Small intestine (tissue), 7 donors: ENCODE results near the gene RNU7-1. TPM values are rescaled to one million over a fixed set of nuclear protein-coding genes. Genes with fewer than 3 reads are reported as not detected.
A peak's percentile ranks its signal among the peaks of the same experiment; 100 is the strongest.

Experiments used
- DNase-seq, 2 donors: peaks; one replicate each; pipeline versions ENCODE4 v3.0.0 to v3.0.0-alpha.2; 2013
- FAIRE-seq: peaks from 2 replicates; lab custom pipeline; 2012; peaks lifted over from hg19 to GRCh38; lab: Jason Lieb, UNC
- H3K27ac ChIP-seq, 3 donors: one replicate each; pipeline ENCODE4 v1.5.1; 2013; ENCODE audit warnings: low read length in 2 of 3, mild to moderate bottlenecking in 2 of 3, control low read depth in 1 of 3, inconsistent platforms in 1 of 3, low read depth in 1 of 3, moderate library complexity in 1 of 3
- H3K27me3 ChIP-seq, 3 donors: one replicate each; pipeline ENCODE4 v1.6.1; 2013; ENCODE audit warnings: low read length in 3 of 3, inconsistent platforms in 1 of 3; ENCODE audit not compliant: control insufficient read depth in 3 of 3, insufficient read depth in 3 of 3
- H3K36me3 ChIP-seq, 3 donors: one replicate each; pipeline ENCODE4 v1.6.1; 2013; ENCODE audit warnings: low read length in 3 of 3, inconsistent platforms in 1 of 3, low read depth in 1 of 3, mild to moderate bottlenecking in 1 of 3, moderate library complexity in 1 of 3; ENCODE audit not compliant: control insufficient read depth in 3 of 3, insufficient read depth in 2 of 3
- H3K4me1 ChIP-seq, 3 donors: one replicate each; pipeline ENCODE4 v1.6.1; 2013; ENCODE audit warnings: low read length in 2 of 3, inconsistent platforms in 1 of 3, low read depth in 1 of 3, mild to moderate bottlenecking in 1 of 3, moderate library complexity in 1 of 3; ENCODE audit not compliant: control insufficient read depth in 3 of 3, insufficient read depth in 2 of 3
- H3K4me3 ChIP-seq, 3 donors: one replicate each; pipeline ENCODE4 v1.5.1; 2013; ENCODE audit warnings: low read length in 3 of 3, control low read depth in 1 of 3, inconsistent platforms in 1 of 3, low read depth in 1 of 3, mild to moderate bottlenecking in 1 of 3, moderate library complexity in 1 of 3
- H3K9me3 ChIP-seq, 2 donors: one replicate each; pipeline ENCODE4 v1.6.1; 2013; ENCODE audit warnings: low read depth in 1 of 2, low read length in 1 of 2; ENCODE audit not compliant: control insufficient read depth in 2 of 2, insufficient read depth in 1 of 2
- WGBS, 3 donors: extraction: QIAGEN DNeasy Blood & Tissue Kit; methylation state at CpG; one replicate each; pipeline ENCODE4 v1.1.7; 2013; 5-methylcytosine and 5-hydroxymethylcytosine counted together
- polyA plus RNA-seq, 4 donors: library from polyadenylated mRNA; stranded (reverse) in 3 of 4; unstranded in 1 of 4; fragments of 200-250 nt in 3 of 4; fragments of 120-200 nt in 1 of 4; gene quantifications; one replicate each; pipeline versions ENCODE4 v1.2.1 to v1.2.3, GENCODE V29; 2013
- donor health status: healthy with polysubstance abuse.
- donor health status: control.
- donor health status: control.
- donor health status: Bipolar disorder and iron deficiency.
- donor health status: healthy.

Gene RNU7-1
- polyA plus RNA-seq, 4 donors: not detected

DNA sequence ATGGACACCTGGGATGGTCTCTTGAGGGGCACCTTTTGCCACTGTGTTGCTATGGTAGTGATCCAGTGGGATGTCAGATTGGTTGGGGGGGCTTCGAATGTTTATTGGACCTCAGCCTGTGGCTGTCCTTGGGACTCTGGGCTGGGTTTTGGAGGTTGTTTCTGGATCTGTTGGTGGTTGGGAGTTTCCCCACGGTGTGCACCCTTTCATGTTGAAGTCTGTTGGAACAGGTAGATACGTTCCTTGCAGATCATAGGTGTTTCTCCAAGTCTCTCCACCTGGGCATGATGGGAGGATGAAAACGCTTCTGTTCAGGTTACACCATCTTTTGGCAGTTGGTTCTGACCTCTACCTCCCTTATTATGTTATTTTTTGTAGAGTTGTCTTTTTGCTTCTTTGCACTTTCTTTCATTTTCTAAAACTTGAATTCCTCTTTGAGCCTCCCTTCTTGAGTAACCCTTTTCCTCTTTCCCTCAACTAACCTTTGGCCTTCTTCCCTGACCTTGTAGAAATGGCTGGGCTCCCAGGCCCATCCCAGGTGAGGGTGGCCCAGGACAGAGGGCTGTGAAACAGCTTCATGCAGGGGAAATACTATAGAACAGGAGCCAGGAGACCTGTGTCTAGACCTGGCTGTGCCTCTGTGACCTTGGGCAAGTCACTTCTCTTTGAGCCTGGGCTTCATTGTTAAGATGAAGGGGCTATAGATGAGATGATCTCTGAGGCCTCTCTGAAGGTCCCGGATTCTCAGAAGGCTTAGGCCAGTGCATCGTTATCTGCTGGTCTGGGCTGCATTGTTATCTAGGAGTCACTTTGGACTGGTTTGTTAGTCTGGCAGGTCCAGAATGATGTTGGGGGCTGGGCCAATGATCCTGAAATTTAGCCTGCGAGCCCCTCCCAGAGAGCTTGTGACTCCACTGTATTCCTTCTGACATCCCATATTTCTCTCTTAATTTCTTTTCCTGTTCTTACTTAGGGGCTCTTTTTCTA is 13.9 kb upstream of the RNU7-1 start:
- no peaks in the 10 kb centered on the region for H3K27me3 ChIP-seq
- DNase-seq (peak in 1 of 2 donors; percentile 47), FAIRE-seq (no peak)
- WGBS, 3 donors: 29 to 42% (median 35%) methylated on average over 7 of the region's 7 CpGs
- no peaks in the 10 kb centered on the region for H3K9me3 ChIP-seq
- peak overlapping the region in 2 of 3 donors; percentile 84 to 86 for H3K27ac ChIP-seq
- H3K36me3 ChIP-seq: peaks cover 3 to 23% (median 4%) of the 10 kb centered on the region in 3 donors
- H3K4me3 ChIP-seq: peak overlapping the region; percentile 70 to 82 (median 76)
- H3K4me1 ChIP-seq: peaks cover 7 to 38% (median 14%) of the 10 kb centered on the region in 3 donors

GRCh38 chr12:6932766-6933165 is 10.8 kb upstream of the RNU7-1 start:
- 60 to 70% (median 66%) methylated on average over 1 of the region's 1 CpG for WGBS, 3 donors
- no peak overlapping the region for H3K27ac ChIP-seq

DNA sequence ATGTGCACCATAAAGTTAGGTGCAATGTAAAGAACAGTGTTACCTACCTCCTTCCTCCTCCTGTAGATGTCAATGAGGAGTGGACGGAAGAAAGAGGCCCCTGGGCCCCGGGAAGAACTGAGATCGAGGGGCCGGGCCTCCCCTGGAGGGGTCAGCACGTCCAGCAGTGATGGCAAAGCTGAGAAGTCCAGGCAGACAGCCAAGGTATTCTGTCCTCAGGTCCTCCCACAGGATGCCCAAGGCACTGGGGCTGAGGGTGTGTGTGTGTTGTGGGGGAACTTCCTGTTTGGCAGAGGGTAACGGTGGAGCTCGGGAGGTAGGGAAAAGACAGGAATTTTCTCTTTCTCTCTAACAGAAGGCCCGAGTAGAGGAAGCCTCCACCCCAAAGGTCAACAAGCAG is 9.5 kb upstream of the RNU7-1 start:
- Histone ChIP-seq H3K9me3 (no peaks in the 10 kb centered on the region), H3K4me3 (no peak overlapping the region), H3K27me3 (no peaks in the 10 kb centered on the region), H3K36me3 (peaks cover 7 to 55% (median 8%) of the 10 kb centered on the region in 3 donors), H3K27ac (peak overlapping the region in 1 of 3 donors; percentile 36), H3K4me1 (peaks cover 6 to 37% (median 9%) of the 10 kb centered on the region in 3 donors)
- FAIRE-seq (no peak), DNase-seq (no peak)
- WGBS, 3 donors: 50 to 73% (median 59%) methylated on average over 8 of the region's 8 CpGs

More at GRCh38 chr12:6932766-6933165, 10.8 kb upstream of the RNU7-1 start:
- no peak for DNase-seq
- no peak overlapping the region for H3K4me3 ChIP-seq
- peaks cover 5 to 26% (median 9%) of the 10 kb centered on the region in 3 donors for H3K4me1 ChIP-seq
- FAIRE-seq: no peak
- H3K27me3 ChIP-seq: no peaks in the 10 kb centered on the region
- peaks cover 7 to 47% (median 8%) of the 10 kb centered on the region in 3 donors for H3K36me3 ChIP-seq
- H3K9me3 ChIP-seq: no peaks in the 10 kb centered on the region

- Histone ChIP-seq H3K36me3 (peaks cover 7 to 64% (median 8%) of the 10 kb centered on the region in 3 donors), H3K4me1 (peaks cover 2 to 25% (median 4%) of the 10 kb centered on the region in 3 donors), H3K27me3 (no peaks in the 10 kb centered on the region), H3K9me3 (no peaks in the 10 kb centered on the region), H3K27ac (peak overlapping the region in 1 of 3 donors; percentile 12), H3K4me3 (no peak overlapping the region)
- DNase-seq (no peak), FAIRE-seq (no peak)
- 59 to 72% (median 72%) methylated on average over 13 to 14 of the region's 14 CpGs for WGBS, 3 donors
Measured at GRCh38 chr12:6935371-6936193, 8.0 kb upstream of the RNU7-1 start.

DNA sequence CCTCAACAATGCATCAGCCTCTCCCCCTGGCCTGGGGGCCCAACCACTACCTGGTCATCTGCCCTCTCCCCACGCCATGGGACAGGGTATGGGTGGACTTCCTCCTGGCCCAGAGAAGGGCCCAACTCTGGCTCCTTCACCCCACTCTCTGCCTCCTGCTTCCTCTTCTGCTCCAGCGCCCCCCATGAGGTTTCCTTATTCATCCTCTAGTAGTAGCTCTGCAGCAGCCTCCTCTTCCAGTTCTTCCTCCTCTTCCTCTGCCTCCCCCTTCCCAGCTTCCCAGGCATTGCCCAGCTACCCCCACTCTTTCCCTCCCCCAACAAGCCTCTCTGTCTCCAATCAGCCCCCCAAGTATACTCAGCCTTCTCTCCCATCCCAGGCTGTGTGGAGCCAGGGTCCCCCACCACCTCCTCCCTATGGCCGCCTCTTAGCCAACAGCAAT is 7.4 kb upstream of the RNU7-1 start:
- no peak for DNase-seq
- H3K27ac ChIP-seq: peak overlapping the region in 1 of 3 donors; percentile 89
- no peaks in the 10 kb centered on the region for H3K9me3 ChIP-seq
- no peaks in the 10 kb centered on the region for H3K27me3 ChIP-seq
- peaks cover 2 to 25% (median 4%) of the 10 kb centered on the region in 3 donors for H3K4me1 ChIP-seq
- WGBS, 3 donors: 79 to 100% (median 86%) methylated on average over 2 to 3 of the region's 3 CpGs
- peaks cover 7 to 70% (median 8%) of the 10 kb centered on the region in 3 donors for H3K36me3 ChIP-seq
- no peak overlapping the region for H3K4me3 ChIP-seq
- FAIRE-seq: no peak

DNA sequence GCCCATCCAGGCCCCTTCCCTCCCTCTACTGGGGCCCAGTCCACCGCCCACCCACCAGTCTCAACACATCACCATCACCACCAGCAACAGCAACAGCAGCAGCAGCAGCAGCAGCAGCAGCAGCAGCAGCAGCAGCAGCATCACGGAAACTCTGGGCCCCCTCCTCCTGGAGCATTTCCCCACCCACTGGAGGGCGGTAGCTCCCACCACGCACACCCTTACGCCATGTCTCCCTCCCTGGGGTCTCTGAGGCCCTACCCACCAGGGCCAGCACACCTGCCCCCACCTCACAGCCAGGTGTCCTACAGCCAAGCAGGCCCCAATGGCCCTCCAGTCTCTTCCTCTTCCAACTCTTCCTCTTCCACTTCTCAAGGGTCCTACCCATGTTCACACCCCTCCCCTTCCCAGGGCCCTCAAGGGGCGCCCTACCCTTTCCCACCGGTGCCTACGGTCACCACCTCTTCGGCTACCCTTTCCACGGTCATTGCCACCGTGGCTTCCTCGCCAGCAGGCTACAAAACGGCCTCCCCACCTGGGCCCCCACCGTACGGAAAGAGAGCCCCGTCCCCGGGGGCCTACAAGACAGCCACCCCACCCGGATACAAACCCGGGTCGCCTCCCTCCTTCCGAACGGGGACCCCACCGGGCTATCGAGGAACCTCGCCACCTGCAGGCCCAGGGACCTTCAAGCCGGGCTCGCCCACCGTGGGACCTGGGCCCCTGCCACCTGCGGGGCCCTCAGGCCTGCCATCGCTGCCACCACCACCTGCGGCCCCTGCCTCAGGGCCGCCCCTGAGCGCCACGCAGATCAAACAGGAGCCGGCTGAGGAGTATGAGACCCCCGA is 6.8 kb upstream of the RNU7-1 start:
- no peak for FAIRE-seq
- DNase-seq: peak in 1 of 2 donors; percentile 44
- Histone ChIP-seq H3K9me3 (no peaks in the 10 kb centered on the region), H3K27ac (peak overlapping the region; percentile 89 to 95 (median 92)), H3K36me3 (peaks cover 8 to 77% (median 8%) of the 10 kb centered on the region in 3 donors), H3K4me1 (peaks cover 2 to 25% (median 4%) of the 10 kb centered on the region in 3 donors), H3K27me3 (no peaks in the 10 kb centered on the region), H3K4me3 (peak overlapping the region; percentile 62 to 71 (median 63))
- 19 to 33% (median 27%) methylated on average over 31 to 36 of the region's 36 CpGs for WGBS, 3 donors

DNA sequence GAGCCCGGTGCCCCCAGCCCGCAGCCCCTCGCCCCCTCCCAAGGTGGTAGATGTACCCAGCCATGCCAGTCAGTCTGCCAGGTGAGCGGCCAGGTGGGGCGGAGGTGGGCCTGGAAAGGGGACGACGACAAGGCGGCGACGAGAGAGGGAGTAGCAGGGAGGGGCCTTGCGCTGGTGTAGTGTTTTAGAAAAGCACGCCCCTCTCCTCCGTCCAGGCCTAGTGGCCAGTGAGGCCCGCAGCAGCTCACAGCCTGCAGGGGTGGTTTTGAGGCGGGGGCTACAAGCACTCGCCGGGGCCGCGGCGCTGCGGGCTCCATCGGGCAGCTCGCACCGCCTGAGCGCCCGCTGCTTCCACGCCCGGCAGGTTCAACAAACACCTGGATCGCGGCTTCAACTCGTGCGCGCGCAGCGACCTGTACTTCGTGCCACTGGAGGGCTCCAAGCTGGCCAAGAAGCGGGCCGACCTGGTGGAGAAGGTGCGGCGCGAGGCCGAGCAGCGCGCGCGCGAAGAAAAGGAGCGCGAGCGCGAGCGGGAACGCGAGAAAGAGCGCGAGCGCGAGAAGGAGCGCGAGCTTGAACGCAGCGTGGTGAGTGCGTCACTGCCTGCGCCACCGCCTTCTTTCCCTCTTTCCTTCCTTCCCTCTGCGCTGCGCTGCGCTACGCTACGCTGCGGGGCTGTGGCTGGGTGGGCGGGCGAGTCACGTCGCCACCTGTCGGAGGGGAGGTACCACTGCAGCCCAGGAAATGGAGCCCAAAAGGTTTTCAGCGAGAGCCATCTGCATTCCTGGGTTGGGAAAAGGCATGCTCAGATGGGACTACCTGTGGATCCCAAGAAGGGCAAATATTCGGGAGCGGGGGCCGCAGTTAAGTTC is 5.9 kb upstream of the RNU7-1 start:
- peaks cover 2 to 20% (median 4%) of the 10 kb centered on the region in 3 donors for H3K4me1 ChIP-seq
- H3K9me3 ChIP-seq: no peaks in the 10 kb centered on the region

More for the DNA sequence above, 5.9 kb upstream of the RNU7-1 start:
- H3K27ac ChIP-seq: peak overlapping the region; percentile 89 to 95 (median 92)
- peak; percentile 96 to 98 for DNase-seq
- no peak for FAIRE-seq
- H3K36me3 ChIP-seq: peaks cover 8 to 84% (median 10%) of the 10 kb centered on the region in 3 donors
- peak overlapping the region; percentile 62 to 71 (median 63) for H3K4me3 ChIP-seq
- H3K27me3 ChIP-seq: no peaks in the 10 kb centered on the region
- 0% methylated on average over 72 to 80 of the region's 80 CpGs for WGBS, 3 donors
